ENCODE data around the gene PRIM2. TPM values are rescaled to one million over a fixed set of nuclear protein-coding genes. Genes with fewer than 3 reads are reported as not detected.
"Not testable (repeated sequence)": the region's sequence is repeated elsewhere in the genome, so short reads cannot be mapped to it uniquely, and the experiment has no call there.

The PRIM2 gene
- 6.0 to 12.8 TPM (median 10.0 TPM) in 3 replicates for polyA plus RNA-seq
- 3.7 TPM for polyA plus RNA-seq (2011; ENCODE audit: low read depth)
- 4.6 and 8.9 TPM in 2 replicates for polyA plus RNA-seq (2011; cell fraction: cytosol; rRNA removed)
- 6.4 and 6.7 TPM in 2 replicates for polyA plus RNA-seq (2011; cell fraction: nucleus; rRNA removed)
- 3.0 and 9.2 TPM in 2 replicates for polyA plus RNA-seq (2012; ENCODE audit: low replicate concordance)
- polyA minus RNA-seq: 4.2 to 18.1 TPM (median 9.4 TPM) in 3 replicates
- polyA minus RNA-seq (2011; cell fraction: cytosol; rRNA and poly(A)+ RNA removed): 5.8 TPM
- 13.1 and 16.7 TPM in 2 replicates for polyA minus RNA-seq (2011; cell fraction: nucleus; rRNA and poly(A)+ RNA removed)

GRCh38 chr6:57317060-57317943 is at the start of gene PRIM2:
Gene PRIM2, plus strand, starts transcription at chr6:57317630. Its CDS starts 816 bp downstream, at chr6:57318446.
- Histone ChIP-seq H3K79me2 (ENCODE audit: control insufficient read depth, insufficient read depth, low read length) (peaks cover 16% of the 10 kb centered on the region), H3K27me3 (ENCODE audit: control insufficient read depth, extremely low read depth, insufficient read depth, low read length) (no peaks in the 10 kb centered on the region), H3K4me3 (ENCODE audit: control insufficient read depth in 2 of 3, extremely low read depth in 1 of 3, insufficient read depth in 2 of 3, low read depth in 1 of 3, low read length in 3 of 3) (peak within 1 kb of the TSS; percentile 64 to 98 (median 96)), H3K9me1 (ENCODE audit: control insufficient read depth, extremely low read depth, insufficient read depth, low read length) (no peaks in the 10 kb centered on the region), H3K9ac (ENCODE audit: control insufficient read depth, extremely low read depth, insufficient read depth, low read length) (peak within 1 kb of the TSS; percentile 85), H3K27ac (ENCODE audit: control insufficient read depth, insufficient read depth, low read length) (peak within 1 kb of the TSS; percentile 82), H4K20me1 (ENCODE audit: control insufficient read depth, extremely low read depth, insufficient read depth, low read length) (no peaks in the 10 kb centered on the region), H3K36me3 (ENCODE audit: control insufficient read depth in 2 of 2, extremely low read depth in 1 of 2, insufficient read depth in 2 of 2, low read length in 2 of 2) (peaks cover 0 to 6% of the 10 kb centered on the region in 2 experiments), H3K4me2 (ENCODE audit: control insufficient read depth, extremely low read depth, insufficient read depth, low read depth, low read length) (peak within 1 kb of the TSS; percentile 99), H2AFZ (ENCODE audit: control insufficient read depth, low read length) (peak within 1 kb of the TSS; percentile 99), H3K9me3 (ENCODE audit: control insufficient read depth, low read depth, low read length) (no peaks in the 10 kb centered on the region), H3K4me1 (ENCODE audit: control insufficient read depth, extremely low read depth, insufficient read depth, low read length) (peaks cover 29% of the 10 kb centered on the region)
- dilution Hi-C loops (cut with MboI; ENCODE audit: extremely low pct_ligation_motif_present, low sequenced_read_pairs): no loop called here
- FAIRE-seq: peak; percentile 70
- DNase-seq (ENCODE audit: low read depth, low spot score): peak; percentile 64
- TF ChIP-seq CTCF (optimal IDR thresholded peaks at IDR 0.05 in 1 of 3, IDR thresholded peaks at IDR 0.05 in 1 of 3, conservative IDR thresholded peaks at IDR 0.05 in 1 of 3; ENCODE audit: extremely low read depth in 1 of 3, insufficient read depth in 2 of 3, low read length in 3 of 3) (no peak), EZH2 (IDR thresholded peaks at IDR 0.05; ENCODE audit: low read length) (no peak)

GRCh38 chr6:57268294-57268640 is 49.2 kb upstream of the PRIM2 start:
- Histone ChIP-seq H3K36me3 (ENCODE audit: control insufficient read depth in 2 of 2, extremely low read depth in 1 of 2, insufficient read depth in 2 of 2, low read length in 2 of 2) (no peaks in the 10 kb centered on the region), H3K79me2 (ENCODE audit: control insufficient read depth, insufficient read depth, low read length) (no peaks in the 10 kb centered on the region), H3K4me1 (ENCODE audit: control insufficient read depth, extremely low read depth, insufficient read depth, low read length) (peaks cover 17% of the 10 kb centered on the region), H2AFZ (ENCODE audit: control insufficient read depth, low read length) (no peak overlapping the region), H3K4me3 (ENCODE audit: control insufficient read depth in 2 of 3, extremely low read depth in 1 of 3, insufficient read depth in 2 of 3, low read depth in 1 of 3, low read length in 3 of 3) (no peak overlapping the region), H3K27me3 (ENCODE audit: control insufficient read depth, extremely low read depth, insufficient read depth, low read length) (no peaks in the 10 kb centered on the region), H3K9me1 (ENCODE audit: control insufficient read depth, extremely low read depth, insufficient read depth, low read length) (no peaks in the 10 kb centered on the region), H3K9ac (ENCODE audit: control insufficient read depth, extremely low read depth, insufficient read depth, low read length) (no peak overlapping the region), H3K9me3 (ENCODE audit: control insufficient read depth, low read depth, low read length) (no peaks in the 10 kb centered on the region), H3K27ac (ENCODE audit: control insufficient read depth, insufficient read depth, low read length) (no peak overlapping the region), H3K4me2 (ENCODE audit: control insufficient read depth, extremely low read depth, insufficient read depth, low read depth, low read length) (no peak overlapping the region), H4K20me1 (ENCODE audit: control insufficient read depth, extremely low read depth, insufficient read depth, low read length) (no peaks in the 10 kb centered on the region)
- FAIRE-seq (no peak), DNase-seq (ENCODE audit: low read depth, low spot score) (no peak)
- dilution Hi-C loops (cut with MboI; ENCODE audit: extremely low pct_ligation_motif_present, low sequenced_read_pairs): no loop called here
- no peak for TF ChIP-seq EZH2 (IDR thresholded peaks at IDR 0.05; ENCODE audit: low read length)
- TF ChIP-seq CTCF (optimal IDR thresholded peaks at IDR 0.05 in 1 of 3, IDR thresholded peaks at IDR 0.05 in 1 of 3, conservative IDR thresholded peaks at IDR 0.05 in 1 of 3; ENCODE audit: extremely low read depth in 1 of 3, insufficient read depth in 2 of 3, low read length in 3 of 3): no peak

- H3K27ac ChIP-seq (ENCODE audit: control insufficient read depth, insufficient read depth, low read length); H3K4me1 ChIP-seq (ENCODE audit: control insufficient read depth, extremely low read depth, insufficient read depth, low read length); H3K9ac ChIP-seq (ENCODE audit: control insufficient read depth, extremely low read depth, insufficient read depth, low read length); H3K4me3 ChIP-seq (ENCODE audit: control insufficient read depth in 2 of 3, extremely low read depth in 1 of 3, insufficient read depth in 2 of 3, low read depth in 1 of 3, low read length in 3 of 3); DNase-seq (ENCODE audit: low read depth, low spot score); H3K4me2 ChIP-seq (ENCODE audit: control insufficient read depth, extremely low read depth, insufficient read depth, low read depth, low read length); FAIRE-seq; H2AFZ ChIP-seq (ENCODE audit: control insufficient read depth, low read length); dilution Hi-C loops (cut with MboI; ENCODE audit: extremely low pct_ligation_motif_present, low sequenced_read_pairs); H3K27me3 ChIP-seq (ENCODE audit: control insufficient read depth, extremely low read depth, insufficient read depth, low read length); H3K36me3 ChIP-seq (ENCODE audit: control insufficient read depth in 2 of 2, extremely low read depth in 1 of 2, insufficient read depth in 2 of 2, low read length in 2 of 2); H3K9me1 ChIP-seq (ENCODE audit: control insufficient read depth, extremely low read depth, insufficient read depth, low read length); H4K20me1 ChIP-seq (ENCODE audit: control insufficient read depth, extremely low read depth, insufficient read depth, low read length); H3K9me3 ChIP-seq (ENCODE audit: control insufficient read depth, low read depth, low read length); H3K79me2 ChIP-seq (ENCODE audit: control insufficient read depth, insufficient read depth, low read length): not testable (repeated sequence)
Measured at GRCh38 chr6:57274113-57274824, 43.2 kb upstream of the PRIM2 start.

Measured in keratinocyte (primary cell).